PFSK-1 (cell line): ENCODE data around the gene IGFALS.

Source experiments
- POLR2AphosphoS5 ChIP-seq: IDR thresholded peaks from 2 replicates; pipeline ENCODE4 v1.6.1; 2012; ENCODE audit warnings: low read depth, mild to moderate bottlenecking, control low read depth, low read length, moderate library complexity
- REST ChIP-seq, 2 experiments: IDR thresholded peaks; 2 replicates each; pipeline versions ENCODE4 v1.6.1 to v1.8.0; 2011 to 2012; ENCODE audit warnings: low read depth in 2 of 2, low read length in 2 of 2, control low read depth in 1 of 2, inconsistent platforms in 1 of 2, mild to moderate bottlenecking in 1 of 2, moderate library complexity in 1 of 2; ENCODE audit not compliant: insufficient read depth in 1 of 2
- SIN3A ChIP-seq: IDR thresholded peaks from 2 replicates; pipeline ENCODE4 v1.6.1; 2012; ENCODE audit warnings: mild to moderate bottlenecking, low read length, moderate library complexity, borderline replicate concordance; ENCODE audit not compliant: insufficient read depth
- TAF1 ChIP-seq: IDR thresholded peaks from 2 replicates; pipeline ENCODE4 v1.6.1; 2012; ENCODE audit warnings: low read length, control low read depth, borderline replicate concordance; ENCODE audit not compliant: insufficient read depth

- no peak for TF ChIP-seq REST (IDR thresholded peaks at IDR 0.05; ENCODE audit: insufficient read depth in 1 of 2, low read depth in 2 of 2, low read length in 2 of 2)
- TF ChIP-seq SIN3A = no peak
- no peak; the same call in 1 of the 2 replicates for TF ChIP-seq POLR2AphosphoS5
- 0 out of 2 replicates have a peak, but pooled peaks have one; percentile 33 for TF ChIP-seq TAF1
Measured at GRCh38 chr16:1762879-1763520, 30.5 kb downstream of the IGFALS start.
